Activated CD8-positive, alpha-beta memory T cell treated with anti-CD3 and anti-CD28 coated beads, Interleukin-2, amount 50 U/mL, for 24 hours (primary cell): ENCODE data around the gene ORC1.
"Not testable (repeated sequence)": the region's sequence is repeated elsewhere in the genome, so short reads cannot be mapped to it uniquely, and the experiment has no call there.

Source experiments
- DNase-seq: peaks from one replicate; pipeline ENCODE4 v3.0.0-alpha.2; 2020; ENCODE audit errors: extremely low read depth

The ORC1 gene

GRCh38 chr1:52386458-52386857 lies 17.8 kb downstream of the ORC1 start:
- no peak for DNase-seq

- DNase-seq: no peak
These were observed 18.8 kb downstream of the ORC1 start for GRCh38 chr1:52385376-52385775.

- DNase-seq: not testable (repeated sequence)
These were observed 34.4 kb downstream of the ORC1 start for GRCh38 chr1:52369851-52370250.

GRCh38 chr1:52368383-52369172 lies 35.6 kb downstream of the ORC1 start:
- no peak for DNase-seq

- no peak for DNase-seq
These were observed 37.0 kb downstream of the ORC1 start for GRCh38 chr1:52367272-52367671.

GRCh38 chr1:52366517-52366827 lies 37.8 kb downstream of the ORC1 start:
- DNase-seq: no peak

- DNase-seq: peak; percentile 95
These were observed 38.3 kb downstream of the ORC1 start, which contains the start of gene CC2D1B for GRCh38 chr1:52365746-52366516. TSS of gene CC2D1B (minus strand) at chr1:52366205. CDS start at chr1:52364620, 1,585 bp downstream.

GRCh38 chr1:52365071-52365745 lies 39.0 kb downstream of the ORC1 start:
- no peak for DNase-seq

GRCh38 chr1:52364235-52364839 lies 39.9 kb downstream of the ORC1 start:
- DNase-seq: no peak

- DNase-seq: no peak
These were observed 43.6 kb downstream of the ORC1 start for GRCh38 chr1:52360595-52360968.

- DNase-seq: no peak
These were observed 44.3 kb downstream of the ORC1 start for GRCh38 chr1:52359676-52360594.

- no peak for DNase-seq
These were observed 45.2 kb downstream of the ORC1 start for GRCh38 chr1:52358851-52359497.

- no peak for DNase-seq
These were observed 46.8 kb downstream of the ORC1 start for GRCh38 chr1:52357397-52357796.

GRCh38 chr1:52356818-52357355 lies 47.3 kb downstream of the ORC1 start:
- DNase-seq: no peak

GRCh38 chr1:52355847-52356505 lies 48.2 kb downstream of the ORC1 start:
- DNase-seq: no peak

- DNase-seq: no peak
These were observed 48.8 kb downstream of the ORC1 start for GRCh38 chr1:52355436-52355835.

- DNase-seq: no peak
These were observed 51.5 kb downstream of the ORC1 start for GRCh38 chr1:52352690-52353089.

GRCh38 chr1:52348704-52349300 lies 55.4 kb downstream of the ORC1 start:
- no peak for DNase-seq

GRCh38 chr1:52346653-52347052 lies 57.6 kb downstream of the ORC1 start:
- DNase-seq: no peak
